ENCODE measurements around the gene TBC1D22A.

DNA sequence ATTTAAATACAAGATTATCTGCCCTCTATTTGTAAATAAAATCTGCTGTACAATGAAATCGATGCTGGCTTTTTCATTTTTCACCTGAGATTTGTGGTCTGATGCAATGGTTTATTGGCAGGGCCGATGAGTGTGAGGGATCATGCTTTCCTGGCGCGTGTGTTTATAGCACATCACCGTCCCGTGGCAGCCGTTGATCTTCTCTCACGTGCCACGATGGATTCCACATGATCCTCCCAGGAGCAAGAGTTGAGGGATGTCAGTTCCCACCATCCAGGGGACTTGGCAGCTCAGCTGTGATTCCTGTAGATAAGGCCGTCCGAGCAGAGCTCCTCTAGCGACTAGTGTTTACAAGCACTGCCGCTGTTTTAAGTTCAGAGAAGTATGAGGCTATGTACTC is 213.7 kb downstream of the TBC1D22A start:
- TF ChIP-seq POLR2A (IDR thresholded peaks at IDR 0.05) (no peak), CTCF (IDR thresholded peaks at IDR 0.05) (no peak)
